Globus pallidus (tissue), 1 donor: ENCODE data around the gene TEX261.

Experiments
- DNase-seq: peaks from one replicate; pipeline ENCODE4 v3.0.0-alpha.2; 2015; ENCODE audit warnings: low spot score

Gene TEX261

GRCh38 chr2:70981866-70982810 is 12.5 kb downstream of the TEX261 start:
- DNase-seq = no peak

- no peak for DNase-seq
Observed at GRCh38 chr2:70981421-70981820, 13.3 kb downstream of the TEX261 start.

- no peak for DNase-seq
Observed at GRCh38 chr2:70979626-70980025, 15.0 kb downstream of the TEX261 start.

- no peak for DNase-seq
Observed at GRCh38 chr2:70979180-70979488, 15.5 kb downstream of the TEX261 start.

GRCh38 chr2:70978341-70979179 is 16.1 kb downstream of the TEX261 start, which contains the start of gene ANKRD53:
TSS of gene ANKRD53 (plus strand) at chr2:70978630. CDS start at chr2:70978646, 16 bp downstream.
- DNase-seq = no peak

GRCh38 chr2:70977605-70978205 is 17.0 kb downstream of the TEX261 start:
- DNase-seq = no peak

GRCh38 chr2:70975237-70975636 is 19.4 kb downstream of the TEX261 start:
- no peak for DNase-seq

GRCh38 chr2:70974592-70974991 is 20.1 kb downstream of the TEX261 start:
- DNase-seq = no peak

GRCh38 chr2:70967189-70967588 is 27.5 kb downstream of the TEX261 start:
- DNase-seq = no peak

GRCh38 chr2:70966681-70967080 is 28.0 kb downstream of the TEX261 start:
- DNase-seq = no peak

GRCh38 chr2:70965506-70965905 is 29.2 kb downstream of the TEX261 start:
- no peak for DNase-seq

- DNase-seq = peak; percentile 54
Observed at GRCh38 chr2:70964596-70965386, 29.9 kb downstream of the TEX261 start.

- no peak for DNase-seq
Observed at GRCh38 chr2:70964133-70964532, 30.5 kb downstream of the TEX261 start.

GRCh38 chr2:70962885-70963878 is 31.5 kb downstream of the TEX261 start:
- DNase-seq = no peak

GRCh38 chr2:70962211-70962884 is 32.3 kb downstream of the TEX261 start:
- DNase-seq = no peak

GRCh38 chr2:70961648-70961994 is 33.1 kb downstream of the TEX261 start:
- no peak for DNase-seq

GRCh38 chr2:70960833-70961647 is 33.6 kb downstream of the TEX261 start:
- no peak for DNase-seq

- no peak for DNase-seq
Observed at GRCh38 chr2:70959851-70960832, 34.5 kb downstream of the TEX261 start.
